Measurements from ENCODE around the gene DBI. TPM values are rescaled to one million over a fixed set of nuclear protein-coding genes. Genes with fewer than 3 reads are reported as not detected.

The DBI gene
- total and polyA plus RNA-seq, 2 experiments from 2014 or later: 171 to 873 TPM

DNA sequence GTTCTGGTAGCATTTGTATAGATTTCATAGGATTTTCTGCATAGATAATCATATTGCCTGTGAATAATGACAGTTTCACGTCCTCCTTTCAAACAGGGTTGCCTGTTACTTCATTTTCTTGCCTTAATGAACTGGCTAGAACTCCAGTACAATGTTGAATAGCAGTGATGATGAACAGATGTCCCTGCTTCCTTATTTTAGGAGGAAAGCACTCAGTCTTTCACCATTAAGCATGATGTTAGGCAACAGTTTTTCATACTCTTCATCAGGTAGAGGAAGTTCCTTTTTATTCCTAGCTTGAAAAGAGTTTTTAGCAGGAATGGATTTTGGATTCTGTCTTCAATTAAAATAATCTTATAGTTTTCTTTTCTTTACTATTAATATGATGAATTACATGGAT, 39.8 kb upstream of the DBI start (continued):
- TF ChIP-seq, protein P1, sequence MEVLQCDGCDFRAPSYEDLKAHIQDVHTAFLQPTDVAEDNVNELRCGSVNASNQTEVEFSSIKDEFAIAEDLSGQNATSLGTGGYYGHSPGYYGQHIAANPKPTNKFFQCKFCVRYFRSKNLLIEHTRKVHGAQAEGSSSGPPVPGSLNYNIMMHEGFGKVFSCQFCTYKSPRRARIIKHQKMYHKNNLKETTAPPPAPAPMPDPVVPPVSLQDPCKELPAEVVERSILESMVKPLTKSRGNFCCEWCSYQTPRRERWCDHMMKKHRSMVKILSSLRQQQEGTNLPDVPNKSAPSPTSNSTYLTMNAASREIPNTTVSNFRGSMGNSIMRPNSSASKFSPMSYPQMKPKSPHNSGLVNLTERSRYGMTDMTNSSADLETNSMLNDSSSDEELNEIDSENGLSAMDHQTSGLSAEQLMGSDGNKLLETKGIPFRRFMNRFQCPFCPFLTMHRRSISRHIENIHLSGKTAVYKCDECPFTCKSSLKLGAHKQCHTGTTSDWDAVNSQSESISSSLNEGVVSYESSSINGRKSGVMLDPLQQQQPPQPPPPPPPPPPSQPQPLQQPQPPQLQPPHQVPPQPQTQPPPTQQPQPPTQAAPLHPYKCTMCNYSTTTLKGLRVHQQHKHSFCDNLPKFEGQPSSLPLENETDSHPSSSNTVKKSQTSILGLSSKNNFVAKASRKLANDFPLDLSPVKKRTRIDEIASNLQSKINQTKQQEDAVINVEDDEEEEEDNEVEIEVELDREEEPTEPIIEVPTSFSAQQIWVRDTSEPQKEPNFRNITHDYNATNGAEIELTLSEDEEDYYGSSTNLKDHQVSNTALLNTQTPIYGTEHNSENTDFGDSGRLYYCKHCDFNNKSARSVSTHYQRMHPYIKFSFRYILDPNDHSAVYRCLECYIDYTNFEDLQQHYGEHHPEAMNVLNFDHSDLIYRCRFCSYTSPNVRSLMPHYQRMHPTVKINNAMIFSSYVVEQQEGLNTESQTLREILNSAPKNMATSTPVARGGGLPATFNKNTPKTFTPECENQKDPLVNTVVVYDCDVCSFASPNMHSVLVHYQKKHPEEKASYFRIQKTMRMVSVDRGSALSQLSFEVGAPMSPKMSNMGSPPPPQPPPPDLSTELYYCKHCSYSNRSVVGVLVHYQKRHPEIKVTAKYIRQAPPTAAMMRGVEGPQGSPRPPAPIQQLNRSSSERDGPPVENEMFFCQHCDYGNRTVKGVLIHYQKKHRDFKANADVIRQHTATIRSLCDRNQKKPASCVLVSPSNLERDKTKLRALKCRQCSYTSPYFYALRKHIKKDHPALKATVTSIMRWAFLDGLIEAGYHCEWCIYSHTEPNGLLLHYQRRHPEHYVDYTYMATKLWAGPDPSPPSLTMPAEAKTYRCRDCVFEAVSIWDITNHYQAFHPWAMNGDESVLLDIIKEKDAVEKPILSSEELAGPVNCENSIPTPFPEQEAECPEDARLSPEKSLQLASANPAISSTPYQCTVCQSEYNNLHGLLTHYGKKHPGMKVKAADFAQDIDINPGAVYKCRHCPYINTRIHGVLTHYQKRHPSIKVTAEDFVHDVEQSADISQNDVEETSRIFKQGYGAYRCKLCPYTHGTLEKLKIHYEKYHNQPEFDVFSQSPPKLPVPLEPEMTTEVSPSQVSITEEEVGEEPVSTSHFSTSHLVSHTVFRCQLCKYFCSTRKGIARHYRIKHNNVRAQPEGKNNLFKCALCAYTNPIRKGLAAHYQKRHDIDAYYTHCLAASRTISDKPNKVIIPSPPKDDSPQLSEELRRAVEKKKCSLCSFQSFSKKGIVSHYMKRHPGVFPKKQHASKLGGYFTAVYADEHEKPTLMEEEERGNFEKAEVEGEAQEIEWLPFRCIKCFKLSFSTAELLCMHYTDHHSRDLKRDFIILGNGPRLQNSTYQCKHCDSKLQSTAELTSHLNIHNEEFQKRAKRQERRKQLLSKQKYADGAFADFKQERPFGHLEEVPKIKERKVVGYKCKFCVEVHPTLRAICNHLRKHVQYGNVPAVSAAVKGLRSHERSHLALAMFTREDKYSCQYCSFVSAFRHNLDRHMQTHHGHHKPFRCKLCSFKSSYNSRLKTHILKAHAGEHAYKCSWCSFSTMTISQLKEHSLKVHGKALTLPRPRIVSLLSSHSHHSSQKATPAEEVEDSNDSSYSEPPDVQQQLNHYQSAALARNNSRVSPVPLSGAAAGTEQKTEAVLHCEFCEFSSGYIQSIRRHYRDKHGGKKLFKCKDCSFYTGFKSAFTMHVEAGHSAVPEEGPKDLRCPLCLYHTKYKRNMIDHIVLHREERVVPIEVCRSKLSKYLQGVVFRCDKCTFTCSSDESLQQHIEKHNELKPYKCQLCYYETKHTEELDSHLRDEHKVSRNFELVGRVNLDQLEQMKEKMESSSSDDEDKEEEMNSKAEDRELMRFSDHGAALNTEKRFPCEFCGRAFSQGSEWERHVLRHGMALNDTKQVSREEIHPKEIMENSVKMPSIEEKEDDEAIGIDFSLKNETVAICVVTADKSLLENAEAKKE (CRISPR knock-in tag; IDR thresholded peaks at IDR 0.05): no peak
- TF ChIP-seq STAT1 (IDR thresholded peaks at IDR 0.05; ENCODE audit: unreplicated experiment): no peak
- TF ChIP-seq JUNB (IDR thresholded peaks at IDR 0.05; ENCODE audit: unreplicated experiment): no peak
- TF ChIP-seq, protein P2, sequence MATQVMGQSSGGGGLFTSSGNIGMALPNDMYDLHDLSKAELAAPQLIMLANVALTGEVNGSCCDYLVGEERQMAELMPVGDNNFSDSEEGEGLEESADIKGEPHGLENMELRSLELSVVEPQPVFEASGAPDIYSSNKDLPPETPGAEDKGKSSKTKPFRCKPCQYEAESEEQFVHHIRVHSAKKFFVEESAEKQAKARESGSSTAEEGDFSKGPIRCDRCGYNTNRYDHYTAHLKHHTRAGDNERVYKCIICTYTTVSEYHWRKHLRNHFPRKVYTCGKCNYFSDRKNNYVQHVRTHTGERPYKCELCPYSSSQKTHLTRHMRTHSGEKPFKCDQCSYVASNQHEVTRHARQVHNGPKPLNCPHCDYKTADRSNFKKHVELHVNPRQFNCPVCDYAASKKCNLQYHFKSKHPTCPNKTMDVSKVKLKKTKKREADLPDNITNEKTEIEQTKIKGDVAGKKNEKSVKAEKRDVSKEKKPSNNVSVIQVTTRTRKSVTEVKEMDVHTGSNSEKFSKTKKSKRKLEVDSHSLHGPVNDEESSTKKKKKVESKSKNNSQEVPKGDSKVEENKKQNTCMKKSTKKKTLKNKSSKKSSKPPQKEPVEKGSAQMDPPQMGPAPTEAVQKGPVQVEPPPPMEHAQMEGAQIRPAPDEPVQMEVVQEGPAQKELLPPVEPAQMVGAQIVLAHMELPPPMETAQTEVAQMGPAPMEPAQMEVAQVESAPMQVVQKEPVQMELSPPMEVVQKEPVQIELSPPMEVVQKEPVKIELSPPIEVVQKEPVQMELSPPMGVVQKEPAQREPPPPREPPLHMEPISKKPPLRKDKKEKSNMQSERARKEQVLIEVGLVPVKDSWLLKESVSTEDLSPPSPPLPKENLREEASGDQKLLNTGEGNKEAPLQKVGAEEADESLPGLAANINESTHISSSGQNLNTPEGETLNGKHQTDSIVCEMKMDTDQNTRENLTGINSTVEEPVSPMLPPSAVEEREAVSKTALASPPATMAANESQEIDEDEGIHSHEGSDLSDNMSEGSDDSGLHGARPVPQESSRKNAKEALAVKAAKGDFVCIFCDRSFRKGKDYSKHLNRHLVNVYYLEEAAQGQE (IDR thresholded peaks at IDR 0.05; ENCODE audit: unreplicated experiment): no peak

DNA sequence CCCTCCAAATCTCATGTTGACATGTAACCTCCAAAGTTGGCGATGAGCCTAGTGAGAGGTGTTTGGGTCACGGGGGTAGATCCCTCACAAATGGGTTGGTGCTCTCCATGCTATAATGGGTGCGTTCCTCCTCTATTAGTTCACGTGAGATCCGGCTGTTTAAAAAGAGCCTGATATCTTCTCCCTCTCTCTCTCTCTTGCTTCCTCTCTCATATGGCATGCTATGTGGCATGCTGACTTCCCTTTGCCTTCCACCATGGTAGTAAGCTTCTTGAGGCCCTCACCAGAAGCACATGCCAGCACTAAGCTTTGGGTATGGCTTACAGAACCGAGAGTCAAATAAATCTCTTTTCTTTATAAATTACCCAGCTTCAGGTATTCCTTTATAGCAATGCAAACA, 39.3 kb upstream of the DBI start:
- Histone ChIP-seq H2AFZ (no peak overlapping the region), H4K20me1 (replicated peaks; ENCODE audit: insufficient read depth) (no peaks in the 10 kb centered on the region), H3K27ac (ENCODE audit: low read depth) (no peak overlapping the region), H3F3A (replicated peaks; ENCODE audit: low read depth) (no peaks in the 10 kb centered on the region), H3K4me3 (no peak overlapping the region), H3K4me2 (no peak overlapping the region), H3K4me1 (ENCODE audit: insufficient read depth) (no peaks in the 10 kb centered on the region), H3K79me2 (replicated peaks; ENCODE audit: insufficient read depth) (no peaks in the 10 kb centered on the region), H3K9me2 (ENCODE audit: insufficient read depth) (no peaks in the 10 kb centered on the region), H3K36me3 (ENCODE audit: insufficient read depth) (no peaks in the 10 kb centered on the region), H3K27me3 (ENCODE audit: insufficient read depth) (no peaks in the 10 kb centered on the region)
- Mint-ChIP-seq H3K27me3 (ENCODE audit: insufficient read depth, low read depth, poor library complexity) (peaks cover 3% of the 10 kb centered on the region), H3K9me3 (no peaks in the 10 kb centered on the region), H3K4me1 (no peaks in the 10 kb centered on the region), H3K4me3 (no peak overlapping the region), H3K36me3 (ENCODE audit: low read depth) (no peaks in the 10 kb centered on the region), H3K27ac (no peak overlapping the region)
- DNase-seq (ENCODE audit: low spot score): no peak
- no peak for ATAC-seq
- TF ChIP-seq ZNF331 (CRISPR knock-in tag; IDR thresholded peaks at IDR 0.05; ENCODE audit: low read depth) (no peak), JUNB (IDR thresholded peaks at IDR 0.05; ENCODE audit: unreplicated experiment) (no peak), CREB1 (CRISPR knock-in tag; IDR thresholded peaks at IDR 0.05; ENCODE audit: low read depth) (no peak), STAT1 (IDR thresholded peaks at IDR 0.05; ENCODE audit: unreplicated experiment) (no peak)
- TF ChIP-seq, protein P3, sequence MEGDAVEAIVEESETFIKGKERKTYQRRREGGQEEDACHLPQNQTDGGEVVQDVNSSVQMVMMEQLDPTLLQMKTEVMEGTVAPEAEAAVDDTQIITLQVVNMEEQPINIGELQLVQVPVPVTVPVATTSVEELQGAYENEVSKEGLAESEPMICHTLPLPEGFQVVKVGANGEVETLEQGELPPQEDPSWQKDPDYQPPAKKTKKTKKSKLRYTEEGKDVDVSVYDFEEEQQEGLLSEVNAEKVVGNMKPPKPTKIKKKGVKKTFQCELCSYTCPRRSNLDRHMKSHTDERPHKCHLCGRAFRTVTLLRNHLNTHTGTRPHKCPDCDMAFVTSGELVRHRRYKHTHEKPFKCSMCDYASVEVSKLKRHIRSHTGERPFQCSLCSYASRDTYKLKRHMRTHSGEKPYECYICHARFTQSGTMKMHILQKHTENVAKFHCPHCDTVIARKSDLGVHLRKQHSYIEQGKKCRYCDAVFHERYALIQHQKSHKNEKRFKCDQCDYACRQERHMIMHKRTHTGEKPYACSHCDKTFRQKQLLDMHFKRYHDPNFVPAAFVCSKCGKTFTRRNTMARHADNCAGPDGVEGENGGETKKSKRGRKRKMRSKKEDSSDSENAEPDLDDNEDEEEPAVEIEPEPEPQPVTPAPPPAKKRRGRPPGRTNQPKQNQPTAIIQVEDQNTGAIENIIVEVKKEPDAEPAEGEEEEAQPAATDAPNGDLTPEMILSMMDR (conservative IDR thresholded peaks at IDR 0.05; ENCODE audit: low read depth in 2 of 2): no peak

Data from GM23338 (cell line).